ENCODE results near the gene FBXL2.

The FBXL2 gene

GRCh38 chr3:33377931-33378330 is 100.7 kb downstream of the FBXL2 start:
- TF ChIP-seq CTCF (conservative IDR thresholded peaks at IDR 0.05; ENCODE audit: low read depth, low read length), result no peak
- H3K4me3 ChIP-seq (ENCODE audit: low read depth, low read length), result no peak overlapping the region
- peak; percentile 51 for DNase-seq (ENCODE audit: low read depth)

- no peak for DNase-seq (ENCODE audit: low read depth)
- no peak overlapping the region for H3K4me3 ChIP-seq (ENCODE audit: low read depth, low read length)
- TF ChIP-seq CTCF (conservative IDR thresholded peaks at IDR 0.05; ENCODE audit: low read depth, low read length), result no peak
Observed at GRCh38 chr3:33380653-33381052, 103.4 kb downstream of the FBXL2 start.

GRCh38 chr3:33383951-33384350 is 106.7 kb downstream of the FBXL2 start:
- no peak overlapping the region for H3K4me3 ChIP-seq (ENCODE audit: low read depth, low read length)
- TF ChIP-seq CTCF (conservative IDR thresholded peaks at IDR 0.05; ENCODE audit: low read depth, low read length), result no peak
- no peak for DNase-seq (ENCODE audit: low read depth)

GRCh38 chr3:33385423-33385822 is 108.2 kb downstream of the FBXL2 start:
- TF ChIP-seq CTCF (conservative IDR thresholded peaks at IDR 0.05; ENCODE audit: low read depth, low read length), result no peak
- no peak overlapping the region for H3K4me3 ChIP-seq (ENCODE audit: low read depth, low read length)
- DNase-seq (ENCODE audit: low read depth), result no peak

GRCh38 chr3:33386631-33387030 is 109.4 kb downstream of the FBXL2 start:
- DNase-seq (ENCODE audit: low read depth), result no peak
- no peak for TF ChIP-seq CTCF (conservative IDR thresholded peaks at IDR 0.05; ENCODE audit: low read depth, low read length)
- no peak overlapping the region for H3K4me3 ChIP-seq (ENCODE audit: low read depth, low read length)

- no peak for DNase-seq (ENCODE audit: low read depth)
- no peak for TF ChIP-seq CTCF (conservative IDR thresholded peaks at IDR 0.05; ENCODE audit: low read depth, low read length)
- no peak overlapping the region for H3K4me3 ChIP-seq (ENCODE audit: low read depth, low read length)
Observed at GRCh38 chr3:33388374-33389100, 111.3 kb downstream of the FBXL2 start.

GRCh38 chr3:33389908-33390307 is 112.7 kb downstream of the FBXL2 start:
- no peak for TF ChIP-seq CTCF (conservative IDR thresholded peaks at IDR 0.05; ENCODE audit: low read depth, low read length)
- peak; percentile 40 for DNase-seq (ENCODE audit: low read depth)
- H3K4me3 ChIP-seq (ENCODE audit: low read depth, low read length), result no peak overlapping the region
